Measurements from ENCODE around the gene AKT3.

DNA sequence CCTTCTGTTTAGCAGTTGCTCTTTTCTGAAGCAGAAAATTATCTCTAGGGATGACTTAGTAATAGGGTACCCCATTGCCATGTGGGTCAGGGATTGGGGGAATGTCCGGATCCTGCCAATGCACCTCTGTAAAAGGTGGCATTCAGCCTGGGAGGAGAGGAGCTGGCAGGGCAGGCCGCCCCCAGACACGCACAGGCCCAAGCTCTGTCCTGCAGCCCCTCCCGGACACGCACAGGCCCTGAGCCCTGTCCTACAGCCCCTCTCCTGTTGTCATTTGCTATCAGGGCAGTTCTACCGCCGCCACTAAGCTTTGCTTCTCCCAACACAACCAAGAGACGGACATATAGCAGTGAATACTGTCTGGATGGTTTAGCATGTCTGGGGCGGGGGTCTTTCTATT is 375.1 kb downstream of the AKT3 start:
- TF ChIP-seq POLR2AphosphoS5 (IDR thresholded peaks at IDR 0.05; ENCODE audit: low read depth, low read length) (no peak), TAF1 (IDR thresholded peaks at IDR 0.05; ENCODE audit: borderline replicate concordance, insufficient read depth, low read length) (no peak)
- TF ChIP-seq, protein P1, sequence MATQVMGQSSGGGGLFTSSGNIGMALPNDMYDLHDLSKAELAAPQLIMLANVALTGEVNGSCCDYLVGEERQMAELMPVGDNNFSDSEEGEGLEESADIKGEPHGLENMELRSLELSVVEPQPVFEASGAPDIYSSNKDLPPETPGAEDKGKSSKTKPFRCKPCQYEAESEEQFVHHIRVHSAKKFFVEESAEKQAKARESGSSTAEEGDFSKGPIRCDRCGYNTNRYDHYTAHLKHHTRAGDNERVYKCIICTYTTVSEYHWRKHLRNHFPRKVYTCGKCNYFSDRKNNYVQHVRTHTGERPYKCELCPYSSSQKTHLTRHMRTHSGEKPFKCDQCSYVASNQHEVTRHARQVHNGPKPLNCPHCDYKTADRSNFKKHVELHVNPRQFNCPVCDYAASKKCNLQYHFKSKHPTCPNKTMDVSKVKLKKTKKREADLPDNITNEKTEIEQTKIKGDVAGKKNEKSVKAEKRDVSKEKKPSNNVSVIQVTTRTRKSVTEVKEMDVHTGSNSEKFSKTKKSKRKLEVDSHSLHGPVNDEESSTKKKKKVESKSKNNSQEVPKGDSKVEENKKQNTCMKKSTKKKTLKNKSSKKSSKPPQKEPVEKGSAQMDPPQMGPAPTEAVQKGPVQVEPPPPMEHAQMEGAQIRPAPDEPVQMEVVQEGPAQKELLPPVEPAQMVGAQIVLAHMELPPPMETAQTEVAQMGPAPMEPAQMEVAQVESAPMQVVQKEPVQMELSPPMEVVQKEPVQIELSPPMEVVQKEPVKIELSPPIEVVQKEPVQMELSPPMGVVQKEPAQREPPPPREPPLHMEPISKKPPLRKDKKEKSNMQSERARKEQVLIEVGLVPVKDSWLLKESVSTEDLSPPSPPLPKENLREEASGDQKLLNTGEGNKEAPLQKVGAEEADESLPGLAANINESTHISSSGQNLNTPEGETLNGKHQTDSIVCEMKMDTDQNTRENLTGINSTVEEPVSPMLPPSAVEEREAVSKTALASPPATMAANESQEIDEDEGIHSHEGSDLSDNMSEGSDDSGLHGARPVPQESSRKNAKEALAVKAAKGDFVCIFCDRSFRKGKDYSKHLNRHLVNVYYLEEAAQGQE (IDR thresholded peaks at IDR 0.05; ENCODE audit: insufficient read depth in 1 of 2, low read depth in 2 of 2, low read length in 2 of 2) = no peak
